ENCODE results near the gene RRM2. TPM values are rescaled to one million over a fixed set of nuclear protein-coding genes. Genes with fewer than 3 reads are reported as not detected.

Gene RRM2
- total RNA-seq, 1 experiment from 2014 or later = 163 TPM

GRCh38 chr2:10157293-10157692 lies 34.8 kb downstream of the RRM2 start:
- no peak overlapping the region for H3K23ac ChIP-seq (ENCODE audit: insufficient read length, low read depth, low read length)
- H3K4me1 ChIP-seq (ENCODE audit: insufficient read depth, low read length) = no peaks in the 10 kb centered on the region; the same call in 1 of the 2 replicates
- H3T11ph ChIP-seq (ENCODE audit: low read length) = no peak overlapping the region
- no peak overlapping the region for H2BK20ac ChIP-seq (ENCODE audit: low read depth, low read length, poor library complexity, severe bottlenecking)
- peaks cover 6 to 21% of the 10 kb centered on the region in 2 experiments for H3K4me1 Mint-ChIP-seq
- H3K4ac ChIP-seq (ENCODE audit: low read depth, low read length) = no peak overlapping the region
- no peak overlapping the region for H3K27ac ChIP-seq (ENCODE audit: insufficient read length, low read depth, low read length)
- H4K20me1 ChIP-seq (ENCODE audit: control insufficient read depth, insufficient read depth, insufficient read length) = no peaks in the 10 kb centered on the region
- H2BK120ac ChIP-seq (ENCODE audit: low read depth, low read length, poor library complexity, severe bottlenecking) = no peak overlapping the region
- H3K27me3 Mint-ChIP-seq (ENCODE audit: low read depth) = no peaks in the 10 kb centered on the region
- no peak overlapping the region for H2AFZ ChIP-seq (ENCODE audit: low read length)
- H3K23me2 ChIP-seq (ENCODE audit: insufficient read length, low read depth, low read length, poor library complexity, severe bottlenecking) = no peaks in the 10 kb centered on the region
- H4K5ac ChIP-seq (ENCODE audit: insufficient read length, low read depth, low read length) = no peak overlapping the region
- no peak overlapping the region for H3K27ac Mint-ChIP-seq
- no peak; the same call in 2 of the 3 replicates for TF ChIP-seq CTCF (conservative IDR thresholded peaks at IDR 0.05)
- no peak overlapping the region for H4K91ac ChIP-seq (ENCODE audit: insufficient read length, low read depth, low read length)
- H2BK15ac ChIP-seq (ENCODE audit: low read depth, low read length) = no peak overlapping the region
- no peak for DNase-seq
- H3K4me3 Mint-ChIP-seq = no peak overlapping the region
- no peak overlapping the region for H3K4me2 ChIP-seq (ENCODE audit: insufficient read depth, insufficient read length, low read length)
- H2AK5ac ChIP-seq (ENCODE audit: insufficient read length, low read length) = no peak overlapping the region
- H3K79me1 ChIP-seq (ENCODE audit: insufficient read depth, low read depth, low read length, poor library complexity, severe bottlenecking) = no peaks in the 10 kb centered on the region
- no peak overlapping the region for H4K8ac ChIP-seq (replicated peaks; ENCODE audit: insufficient read length, low read depth, low read length)
- no peak overlapping the region for H3K14ac ChIP-seq (ENCODE audit: insufficient read depth, low read length)
- no peak overlapping the region for H3K18ac ChIP-seq (ENCODE audit: insufficient read length, low read depth, low read length)
- WGBS (ENCODE audit: extremely low coverage, insufficient read length, low lambda C conversion rate) = no CpG with 5 or more reads among the region's 4 CpGs
- no peaks in the 10 kb centered on the region for H3K27me3 ChIP-seq (ENCODE audit: insufficient read depth, low read length)
- no peak overlapping the region for H2BK12ac ChIP-seq (ENCODE audit: insufficient read length, low read depth, low read length)
- no peak overlapping the region for H2BK5ac ChIP-seq (ENCODE audit: insufficient read length, low read length)
- H3K9me3 Mint-ChIP-seq = no peaks in the 10 kb centered on the region
- H3K9ac ChIP-seq (ENCODE audit: extremely low read depth, insufficient read length, low read length) = no peak overlapping the region
- H3K36me3 Mint-ChIP-seq (ENCODE audit: insufficient read depth in 1 of 3, low read depth in 3 of 3) = peaks cover 0 to 8% (median 7%) of the 10 kb centered on the region in 3 experiments; a peak in 4 of 7 replicates
- no peaks in the 10 kb centered on the region for H3K9me3 ChIP-seq (ENCODE audit: control insufficient read depth, low read depth, low read length)
- no peaks in the 10 kb centered on the region for H3K79me2 ChIP-seq (ENCODE audit: insufficient read depth, low read length)
- no peak overlapping the region for H3K56ac ChIP-seq (ENCODE audit: insufficient read length, low read depth, low read length)
